ENCODE results near the gene EPHA7. TPM values are rescaled to one million over a fixed set of nuclear protein-coding genes. Genes with fewer than 3 reads are reported as not detected.

EPHA7 gene
- total and polyA plus RNA-seq, 2 of the 4 experiments (the other 2 are of a cell fraction) = not detected

DNA sequence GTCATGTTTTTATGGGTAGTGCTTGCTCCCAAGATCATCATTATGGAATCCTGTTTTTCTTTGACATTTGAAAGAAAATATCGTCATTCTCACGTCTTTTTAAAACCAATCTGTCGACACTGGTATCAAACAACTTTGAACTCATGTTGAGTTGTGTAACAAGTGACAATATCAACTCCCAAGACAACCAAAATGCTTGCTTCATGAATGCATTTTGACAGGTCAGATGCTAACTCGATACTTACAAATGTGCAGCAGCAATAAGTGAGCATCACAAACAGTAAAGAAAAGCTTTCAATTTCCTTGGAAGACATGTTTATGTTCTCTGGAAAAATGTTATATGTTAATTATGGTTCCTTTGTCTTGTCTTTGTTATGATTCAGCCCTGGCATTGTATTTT, 125.9 kb downstream of the EPHA7 start:
- BruUV-seq (replicated peaks) = no TSS peak
- TF ChIP-seq RAD21 (IDR thresholded peaks at IDR 0.05; ENCODE audit: low read length) (no peak), SMC3 (IDR thresholded peaks at IDR 0.05; ENCODE audit: low read depth, low read length) (no peak), RCOR1 (IDR thresholded peaks at IDR 0.05; ENCODE audit: insufficient replicate concordance, low read length) (no peak), NFE2L2 (IDR thresholded peaks at IDR 0.05; ENCODE audit: low read depth, low read length) (no peak), POLR2A (IDR thresholded peaks at IDR 0.05; ENCODE audit: low read depth, low read length) (no peak)
- TF ChIP-seq, protein P1, sequence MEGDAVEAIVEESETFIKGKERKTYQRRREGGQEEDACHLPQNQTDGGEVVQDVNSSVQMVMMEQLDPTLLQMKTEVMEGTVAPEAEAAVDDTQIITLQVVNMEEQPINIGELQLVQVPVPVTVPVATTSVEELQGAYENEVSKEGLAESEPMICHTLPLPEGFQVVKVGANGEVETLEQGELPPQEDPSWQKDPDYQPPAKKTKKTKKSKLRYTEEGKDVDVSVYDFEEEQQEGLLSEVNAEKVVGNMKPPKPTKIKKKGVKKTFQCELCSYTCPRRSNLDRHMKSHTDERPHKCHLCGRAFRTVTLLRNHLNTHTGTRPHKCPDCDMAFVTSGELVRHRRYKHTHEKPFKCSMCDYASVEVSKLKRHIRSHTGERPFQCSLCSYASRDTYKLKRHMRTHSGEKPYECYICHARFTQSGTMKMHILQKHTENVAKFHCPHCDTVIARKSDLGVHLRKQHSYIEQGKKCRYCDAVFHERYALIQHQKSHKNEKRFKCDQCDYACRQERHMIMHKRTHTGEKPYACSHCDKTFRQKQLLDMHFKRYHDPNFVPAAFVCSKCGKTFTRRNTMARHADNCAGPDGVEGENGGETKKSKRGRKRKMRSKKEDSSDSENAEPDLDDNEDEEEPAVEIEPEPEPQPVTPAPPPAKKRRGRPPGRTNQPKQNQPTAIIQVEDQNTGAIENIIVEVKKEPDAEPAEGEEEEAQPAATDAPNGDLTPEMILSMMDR (conservative IDR thresholded peaks at IDR 0.05; ENCODE audit: low read depth, low read length) = no peak
- Histone ChIP-seq H2AFZ (replicated peaks; ENCODE audit: low read length, poor library complexity) (no peak overlapping the region), H4K91ac (ENCODE audit: insufficient read depth, low read depth, low read length) (no peak overlapping the region), H2BK20ac (ENCODE audit: low read depth, low read length) (no peak overlapping the region), H3K4me2 (ENCODE audit: low read depth, low read length) (no peak overlapping the region), H4K20me1 (ENCODE audit: insufficient read depth, low read length) (no peaks in the 10 kb centered on the region), H3K18ac (ENCODE audit: low read depth, low read length) (no peak overlapping the region), H3K56ac (ENCODE audit: extremely low read depth, insufficient read depth, low read length) (no peak overlapping the region), H3K4me3 (ENCODE audit: insufficient read depth, low read depth, low read length) (no peak overlapping the region), H3K23ac (ENCODE audit: low read depth, low read length) (no peak overlapping the region), H3K36me3 (ENCODE audit: control insufficient read depth, insufficient read depth, low read length) (no peaks in the 10 kb centered on the region), H3K27ac (ENCODE audit: insufficient read depth, low read length) (no peak overlapping the region), H4K5ac (ENCODE audit: low read depth, low read length) (no peak overlapping the region), H2BK120ac (ENCODE audit: low read depth, low read length) (no peak overlapping the region), H3K9ac (ENCODE audit: low read depth, low read length) (no peak overlapping the region), H4K8ac (ENCODE audit: low read depth in 2 of 2, low read length in 2 of 2) (no peak overlapping the region), H3K9me3 (ENCODE audit: control insufficient read depth, insufficient read depth, low read length) (no peaks in the 10 kb centered on the region), H3K4ac (ENCODE audit: low read depth, low read length) (no peak overlapping the region), H3K9me1 (ENCODE audit: insufficient read depth, low read length) (no peaks in the 10 kb centered on the region), H2AK5ac (ENCODE audit: low read depth, low read length) (no peak overlapping the region), H2BK15ac (ENCODE audit: low read depth, low read length) (no peak overlapping the region), H2BK5ac (ENCODE audit: low read depth, low read length, poor library complexity, severe bottlenecking) (no peak overlapping the region), H2AK9ac (replicated peaks; ENCODE audit: low read depth, low read length, poor library complexity) (no peak overlapping the region), H3K27me3 (ENCODE audit: control insufficient read depth, insufficient read depth, low read length) (no peaks in the 10 kb centered on the region), H3K4me1 (ENCODE audit: control insufficient read depth, insufficient read depth, low read length) (no peaks in the 10 kb centered on the region), H3K79me1 (ENCODE audit: low read depth in 1 of 2, low read length in 2 of 2) (no peaks in the 10 kb centered on the region), H3K14ac (replicated peaks; ENCODE audit: low read depth, low read length) (no peak overlapping the region)
- dilution Hi-C loops (cut with HindIII; ENCODE audit: low sequenced_read_pairs, unreplicated experiment) = no loop called here
- no CpG with 5 or more reads among the region's 4 CpGs for WGBS, 2 experiments (ENCODE audit: extremely low coverage in 2 of 2, insufficient read length in 1 of 2)
- ChIA-PET POLR2A (ENCODE audit: unreplicated experiment) (no interaction called here), CTCF (no interaction called here)
- in situ Hi-C loops (cut with MboI; ENCODE audit: low sequenced_read_pairs) = no loop called here
- no peak for DNase-seq
- no peak for ATAC-seq (ENCODE audit: low read depth)
- intact Hi-C loops (cut with micrococcal nuclease) = no loop called here
